KG1 (cell line): ENCODE results near the gene CBX6.

ENCODE experiments used
- DNase-seq: peaks from one replicate; lab custom pipeline; 2025; lab: John Stamatoyannopoulos, UW

CBX6 gene

GRCh38 chr22:38819387-38819940 lies 52.6 kb downstream of the CBX6 start:
- DNase-seq, result no peak

GRCh38 chr22:38817196-38817595 lies 54.8 kb downstream of the CBX6 start:
- no peak for DNase-seq

- no peak for DNase-seq
Observed at GRCh38 chr22:38815842-38816241, 56.2 kb downstream of the CBX6 start.
